Endothelial cell of umbilical vein (primary cell): ENCODE data around the gene STARD9. TPM values are rescaled to one million over a fixed set of nuclear protein-coding genes. Genes with fewer than 3 reads are reported as not detected.

ENCODE experiments used
- BruUV-seq: library from RNA; stranded (reverse); fragments of 400-500 nt; replicated peaks from 2 replicates; lab custom pipeline; 2021; lab: Mats Ljungman, UMichigan
- CTCF ChIA-PET: fragments of 300-600, 350-600 bp; sonication (Branson Sonifier 250); formaldehyde crosslinking; loops from one replicate; lab custom pipeline; 2021; ENCODE audit warnings: antibody characterized with exemption, inconsistent platforms; lab: Charles Lee
- POLR2A ChIA-PET: fragments of 300-600, 350-600 bp; sonication (Branson Sonifier 250); formaldehyde crosslinking; loops from one replicate; lab custom pipeline; 2021; ENCODE audit warnings: antibody characterized with exemption, inconsistent platforms; lab: Charles Lee
- DNase-seq: peaks from one replicate; pipeline ENCODE4 v3.0.0-alpha.2; 2011; ENCODE audit warnings: low read depth, low spot score
- FAIRE-seq: peaks from 2 replicates; lab custom pipeline; 2011; peaks lifted over from hg19 to GRCh38; lab: Jason Lieb, UNC
- H2AFZ ChIP-seq: 2 replicates; pipeline ENCODE4 v1.6.0; 2012; ENCODE audit warnings: low read depth, low read length, control low read depth, inconsistent platforms
- H3K27ac ChIP-seq: 2 replicates; pipeline ENCODE4 v1.5.1; 2011; ENCODE audit warnings: low read depth, mild to moderate bottlenecking, control low read depth, low read length, moderate library complexity; ENCODE audit not compliant: insufficient read depth
- H3K27me3 ChIP-seq, 2 experiments: 2 replicates each; pipeline versions ENCODE4 v1.6.0 to v1.6.1; 2011; ENCODE audit warnings: low read length in 2 of 2, mixed read lengths in 1 of 2; ENCODE audit not compliant: control insufficient read depth in 2 of 2, insufficient read depth in 2 of 2
- H3K36me3 ChIP-seq, 2 experiments: 2 replicates in 1 of 2; 3 replicates in 1 of 2; pipeline ENCODE4 v1.5.1; 2011; ENCODE audit warnings: low read length in 2 of 2, mild to moderate bottlenecking in 1 of 2, moderate library complexity in 1 of 2; ENCODE audit not compliant: control insufficient read depth in 2 of 2, insufficient read depth in 2 of 2; ENCODE audit errors: extremely low read depth in 1 of 2
- H3K4me1 ChIP-seq: 3 replicates; pipeline ENCODE4 v1.5.1; 2011; ENCODE audit warnings: mild to moderate bottlenecking, low read length; ENCODE audit not compliant: control insufficient read depth, insufficient read depth; ENCODE audit errors: extremely low read depth
- H3K4me2 ChIP-seq: 2 replicates; pipeline ENCODE4 v1.6.1; 2011; ENCODE audit warnings: low read length, control low read depth, mixed read lengths; ENCODE audit not compliant: insufficient read depth
- H3K4me3 ChIP-seq, 3 experiments: fragments of 200-600 bp in 1 of 3; sonication (generic), shearing (Covaris generic) in 1 of 3; replicated peaks in 1 of 3; 2 replicates each; pipeline ENCODE4 v1.5.1; 2011 to 2016; ENCODE audit warnings: control low read depth in 3 of 3, low read length in 3 of 3, mild to moderate bottlenecking in 2 of 3, inconsistent platforms in 1 of 3, low read depth in 1 of 3, moderate library complexity in 1 of 3; ENCODE audit not compliant: insufficient read depth in 1 of 3
- H3K79me2 ChIP-seq: 2 replicates; pipeline ENCODE4 v1.6.0; 2012; ENCODE audit warnings: low read length, inconsistent platforms; ENCODE audit not compliant: control insufficient read depth, insufficient read depth
- H3K9ac ChIP-seq: replicated peaks from 2 replicates; pipeline ENCODE3; 2011; ENCODE audit warnings: low read length, control low read depth; ENCODE audit not compliant: insufficient read depth; ENCODE audit errors: extremely low read depth
- H3K9me1 ChIP-seq: replicated peaks from 3 replicates; pipeline ENCODE4 v1.6.0; 2011; ENCODE audit warnings: mild to moderate bottlenecking, low read length; ENCODE audit not compliant: control insufficient read depth, insufficient read depth; ENCODE audit errors: extremely low read depth
- H3K9me3 ChIP-seq: replicated peaks from 2 replicates; pipeline ENCODE4 v1.5.1; 2012; ENCODE audit warnings: low read length, inconsistent platforms; ENCODE audit not compliant: control insufficient read depth, insufficient read depth
- H4K20me1 ChIP-seq: replicated peaks from 2 replicates; pipeline ENCODE3; 2011; ENCODE audit warnings: mild to moderate bottlenecking, low read length; ENCODE audit not compliant: control insufficient read depth, insufficient read depth; ENCODE audit errors: extremely low read depth
- CTCF ChIP-seq, 2 donors: IDR thresholded peaks; 1 replicate in 1 of 2; 2 replicates in 1 of 2; pipeline ENCODE4 v1.5.1; 2011; ENCODE audit warnings: low read length in 2 of 2, mild to moderate bottlenecking in 2 of 2, moderate library complexity in 2 of 2, control low read depth in 1 of 2, inconsistent platforms in 1 of 2, low read depth in 1 of 2; ENCODE audit not compliant: insufficient read depth in 1 of 2; ENCODE audit errors: extremely low read depth in 1 of 2
- EZH2 ChIP-seq: IDR thresholded peaks from 2 replicates; pipeline ENCODE4 v1.6.1; 2012; ENCODE audit warnings: borderline replicate concordance, low read depth, mild to moderate bottlenecking, moderate library complexity, low read length, inconsistent platforms; ENCODE audit not compliant: severe bottlenecking
- FOS ChIP-seq: IDR thresholded peaks from 2 replicates; pipeline ENCODE4 v1.6.1; 2011; ENCODE audit warnings: mild to moderate bottlenecking, low read length, moderate library complexity, borderline replicate concordance; ENCODE audit not compliant: insufficient read depth
- GATA2 ChIP-seq: IDR thresholded peaks from 2 replicates; pipeline ENCODE4 v1.7.0; 2011; ENCODE audit warnings: low read depth, mild to moderate bottlenecking, moderate library complexity, mixed read lengths, low read length; ENCODE audit not compliant: insufficient read length, insufficient read depth
- JUN ChIP-seq: IDR thresholded peaks from 2 replicates; pipeline ENCODE4 v1.6.1; 2011; ENCODE audit warnings: borderline replicate concordance, low read depth; ENCODE audit not compliant: insufficient read length, insufficient read depth
- MAX ChIP-seq: IDR thresholded peaks from 2 replicates; pipeline ENCODE4 v1.6.1; 2011; ENCODE audit not compliant: insufficient read depth, insufficient read length
- MYC ChIP-seq: IDR thresholded peaks from one replicate; pipeline ENCODE4 v1.6.1; 2011; ENCODE audit warnings: mild to moderate bottlenecking, low read depth, low read length
- POLR2A ChIP-seq: IDR thresholded peaks from 2 replicates; pipeline ENCODE4 v1.6.1; 2012; ENCODE audit warnings: low read depth, mild to moderate bottlenecking, control low read depth, low read length
- POLR2AphosphoS5 ChIP-seq: IDR thresholded peaks from 2 replicates; pipeline ENCODE4 v1.6.1; 2012; ENCODE audit warnings: low read depth, mild to moderate bottlenecking, control low read depth, low read length, moderate library complexity; ENCODE audit not compliant: insufficient read depth
- dilution Hi-C: fragments of 300-500 bp; cut with MboI; formaldehyde crosslinking; loops from one replicate; pipeline ENCODE4 v1.15.0; 2019; ENCODE audit warnings: low sequenced_read_pairs; ENCODE audit not compliant: extremely low pct_ligation_motif_present
- intact Hi-C: fragments of 100-400 bp; cut with micrococcal nuclease; formaldehyde crosslinking; loops from one replicate; pipeline ENCODE4 v1.10.0; 2022
- polyA plus RNA-seq, 4 experiments: library from polyadenylated mRNA; depleted of rRNA in 3 of 4; stranded (reverse) in 3 of 4; unstranded in 1 of 4; fragments of >200 nt; gene quantifications; 2 replicates each; pipeline versions ENCODE4 v1.2.1 to v1.2.3, GENCODE V29; 2011 to 2012; ENCODE audit warnings: missing spikeins in 1 of 4
- total RNA-seq: library from RNA; stranded (reverse); gene quantifications from 2 replicates; pipeline ENCODE4 v1.2.3, GENCODE V29; 2021

The STARD9 gene
- total and polyA plus RNA-seq, 2 donors (not counting 3 experiments of a cell fraction or from before 2014, with no cell fraction given): 4.6 to 17.5 TPM

- Histone ChIP-seq H2AFZ (no peak overlapping the region), H3K27me3 (no peaks in the 10 kb centered on the region), H3K9me3 (no peaks in the 10 kb centered on the region), H4K20me1 (no peaks in the 10 kb centered on the region), H3K9me1 (no peaks in the 10 kb centered on the region), H3K27ac (no peak overlapping the region), H3K9ac (no peak overlapping the region), H3K4me1 (no peaks in the 10 kb centered on the region), H3K4me3 (no peak overlapping the region), H3K4me2 (no peak overlapping the region), H3K36me3 (no peaks in the 10 kb centered on the region), H3K79me2 (no peaks in the 10 kb centered on the region)
- intact Hi-C loops: no loop called here
- no TSS peak for BruUV-seq
- CTCF ChIA-PET: no interaction called here
- dilution Hi-C loops: no loop called here
- POLR2A ChIA-PET: no interaction called here
- TF ChIP-seq POLR2AphosphoS5 (no peak), POLR2A (no peak), EZH2 (no peak), CTCF (IDR thresholded peaks at IDR 0.05; ENCODE audit: extremely low read depth in 1 of 2, insufficient read depth in 1 of 2, low read depth in 1 of 2, low read length in 2 of 2) (no peak), MYC (no peak), MAX (no peak), GATA2 (no peak), FOS (no peak), JUN (no peak)
- DNase-seq (no peak), FAIRE-seq (no peak)
Observed at GRCh38 chr15:42594095-42594494, 18.7 kb downstream of the STARD9 start.
